SU-DHL-6 (cell line): ENCODE measurements around the gene CACNA1G.

ENCODE experiments used
- CTCF ChIP-seq: fragments of 200-600 bp; sonication (generic); IDR thresholded peaks from one replicate; pipeline ENCODE4 v1.5.1; 2017; ENCODE audit warnings: antibody characterized with exemption, mild to moderate bottlenecking, low read length, moderate library complexity; ENCODE audit not compliant: insufficient read depth, poor library complexity, severe bottlenecking
- EZH2phosphoT487 ChIP-seq: fragments of 200-600 bp; sonication (generic), shearing (Covaris generic); conservative IDR thresholded peaks from 2 replicates; pipeline ENCODE4 v1.6.1; 2018; ENCODE audit warnings: mild to moderate bottlenecking, antibody characterized with exemption, low read length, moderate library complexity, mixed read lengths

GRCh38 chr17:50533185-50533584 is 27.3 kb upstream of the CACNA1G start:
- TF ChIP-seq CTCF (no peak), EZH2phosphoT487 (no peak)
